GM12872 (cell line): ENCODE results near the gene ZNF189.

Experiments used
- TF ChIP-seq, protein P1 (sequence below): IDR thresholded peaks from 3 replicates; pipeline ENCODE4 v1.5.1; 2011; ENCODE audit warnings: low read depth, mild to moderate bottlenecking, low read length, moderate library complexity; ENCODE audit not compliant: insufficient read depth

The ZNF189 gene

DNA sequence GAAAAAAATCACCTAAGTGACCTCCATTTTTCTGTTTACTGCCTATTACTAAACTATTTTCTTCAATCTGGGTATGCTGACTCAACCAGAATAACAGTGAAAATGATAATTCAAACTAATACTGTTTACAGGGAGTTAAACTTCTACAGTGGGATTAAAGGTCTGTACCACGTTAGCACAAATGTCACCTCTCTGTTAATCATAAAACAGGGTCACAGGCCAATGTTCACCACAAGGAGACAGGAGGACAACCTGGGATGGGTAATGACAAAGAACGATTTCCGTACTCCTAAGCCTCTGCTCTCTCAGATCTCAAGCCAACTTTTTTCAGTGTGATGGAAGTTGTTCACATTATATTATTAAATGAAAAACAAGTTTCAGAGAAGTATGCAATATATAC lies 34.6 kb downstream of the ZNF189 start:
- TF ChIP-seq, protein P1, sequence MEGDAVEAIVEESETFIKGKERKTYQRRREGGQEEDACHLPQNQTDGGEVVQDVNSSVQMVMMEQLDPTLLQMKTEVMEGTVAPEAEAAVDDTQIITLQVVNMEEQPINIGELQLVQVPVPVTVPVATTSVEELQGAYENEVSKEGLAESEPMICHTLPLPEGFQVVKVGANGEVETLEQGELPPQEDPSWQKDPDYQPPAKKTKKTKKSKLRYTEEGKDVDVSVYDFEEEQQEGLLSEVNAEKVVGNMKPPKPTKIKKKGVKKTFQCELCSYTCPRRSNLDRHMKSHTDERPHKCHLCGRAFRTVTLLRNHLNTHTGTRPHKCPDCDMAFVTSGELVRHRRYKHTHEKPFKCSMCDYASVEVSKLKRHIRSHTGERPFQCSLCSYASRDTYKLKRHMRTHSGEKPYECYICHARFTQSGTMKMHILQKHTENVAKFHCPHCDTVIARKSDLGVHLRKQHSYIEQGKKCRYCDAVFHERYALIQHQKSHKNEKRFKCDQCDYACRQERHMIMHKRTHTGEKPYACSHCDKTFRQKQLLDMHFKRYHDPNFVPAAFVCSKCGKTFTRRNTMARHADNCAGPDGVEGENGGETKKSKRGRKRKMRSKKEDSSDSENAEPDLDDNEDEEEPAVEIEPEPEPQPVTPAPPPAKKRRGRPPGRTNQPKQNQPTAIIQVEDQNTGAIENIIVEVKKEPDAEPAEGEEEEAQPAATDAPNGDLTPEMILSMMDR = no peak

DNA sequence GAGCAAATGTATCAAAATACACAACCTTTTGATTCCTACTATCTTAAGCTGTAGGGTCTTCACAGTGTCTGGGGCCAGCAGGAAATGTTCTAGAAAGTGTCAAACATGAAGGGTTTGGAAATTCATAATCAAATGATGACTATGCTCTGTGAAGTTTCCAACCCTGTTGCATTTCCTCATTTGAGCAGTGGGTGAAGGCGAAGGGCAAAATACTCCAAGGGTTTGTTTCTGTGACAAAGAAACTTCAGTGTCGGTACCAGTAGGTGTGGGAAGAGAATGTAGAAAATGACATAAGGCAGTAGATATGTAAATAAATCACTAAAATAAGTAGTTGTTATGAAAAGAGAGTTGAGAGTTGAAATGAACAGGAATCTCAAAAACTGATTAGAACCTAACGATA lies 36.3 kb downstream of the ZNF189 start:
- TF ChIP-seq, protein P1 = no peak

DNA sequence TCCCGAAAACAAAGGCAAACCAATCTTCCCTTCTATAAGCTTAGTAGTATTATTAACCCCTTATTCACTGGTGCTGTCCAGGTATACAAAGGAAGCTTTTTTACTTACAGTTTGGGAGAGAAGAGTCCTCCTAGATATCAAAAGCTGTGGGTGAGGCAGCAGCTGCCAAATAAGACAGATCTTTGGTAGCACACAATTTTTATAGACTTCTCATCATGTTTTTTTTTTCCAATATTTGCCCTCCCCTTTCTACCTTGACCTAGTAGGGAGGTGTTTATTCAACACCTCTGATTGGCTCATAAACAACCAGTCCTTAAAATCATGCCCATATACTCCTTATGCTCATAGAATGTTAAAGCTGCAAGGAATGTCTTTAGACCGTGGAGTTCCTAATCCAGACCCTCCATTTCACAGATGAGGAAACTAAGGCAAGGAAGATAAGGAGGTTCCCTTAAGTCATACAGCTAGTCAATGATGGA lies 37.0 kb downstream of the ZNF189 start, which contains the start of gene ALDOB:
Gene ALDOB (minus strand): TSS at position 174 of the 479 bp plus-strand sequence. CDS start 4,887 bp downstream, outside the sequence.
- TF ChIP-seq, protein P1 = no peak

DNA sequence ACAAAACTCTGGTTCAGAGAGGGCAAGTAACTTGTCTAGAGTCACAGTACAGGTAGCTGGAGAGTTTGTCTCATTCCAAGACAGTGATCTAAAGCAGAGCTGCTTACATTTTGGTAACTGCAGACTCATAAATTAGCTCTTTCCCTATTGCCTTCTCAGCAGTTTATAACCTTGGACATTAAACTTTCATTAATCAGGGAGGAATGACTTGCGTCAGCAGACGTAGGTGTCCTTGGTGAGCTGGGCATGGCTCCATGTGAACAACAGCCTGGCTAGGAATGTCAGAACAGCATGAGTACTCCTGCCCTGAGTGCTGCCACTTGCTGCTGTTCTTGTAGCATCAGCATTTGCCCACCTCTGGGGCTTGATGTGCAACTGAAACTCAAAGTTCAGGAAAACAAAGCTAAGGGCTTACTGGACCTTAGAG lies 39.2 kb downstream of the ZNF189 start:
- TF ChIP-seq, protein P1 = no peak

DNA sequence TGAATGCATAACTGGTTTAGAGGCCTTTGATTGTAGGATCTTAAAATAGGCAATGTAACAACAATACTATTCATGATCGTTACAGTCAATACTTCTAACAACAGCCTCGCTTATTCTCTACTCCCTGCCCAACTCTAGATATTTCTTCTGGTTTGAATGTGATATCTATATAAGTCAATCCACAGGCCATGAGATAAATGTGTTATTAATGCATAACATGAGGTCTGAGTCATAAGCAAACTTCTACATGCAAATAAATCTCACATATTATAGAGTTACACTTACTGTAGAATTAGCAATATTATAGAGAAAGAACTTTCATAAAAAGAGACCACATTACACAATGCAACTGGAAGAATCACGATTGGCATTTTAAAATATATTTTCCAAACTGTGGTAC lies 39.9 kb downstream of the ZNF189 start:
- TF ChIP-seq, protein P1 = no peak

DNA sequence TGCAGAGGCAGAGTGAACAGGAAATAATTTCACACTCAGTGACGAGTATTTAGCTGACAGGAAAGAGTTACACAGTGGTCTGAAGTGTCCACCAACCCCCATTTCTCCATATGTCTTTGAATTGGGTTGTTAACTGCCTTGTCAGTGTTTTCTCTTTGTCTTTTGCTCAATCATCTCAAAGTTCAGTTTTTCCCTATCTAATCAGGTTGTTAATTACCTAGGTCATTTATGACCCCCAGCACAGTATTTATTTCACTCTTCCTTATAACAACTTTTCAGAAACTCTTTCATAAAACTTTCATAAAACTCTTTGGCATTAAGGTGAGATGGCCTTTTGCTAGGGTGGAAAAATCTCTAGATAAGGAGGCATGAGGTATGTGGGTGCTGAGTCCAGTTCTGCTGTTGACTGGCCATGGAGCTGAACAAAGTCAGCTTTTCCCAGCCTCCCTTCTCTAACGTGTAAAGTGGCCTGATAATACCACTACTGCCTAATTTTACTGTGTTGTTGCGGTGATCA lies 42.1 kb downstream of the ZNF189 start:
- TF ChIP-seq, protein P1 = no peak

DNA sequence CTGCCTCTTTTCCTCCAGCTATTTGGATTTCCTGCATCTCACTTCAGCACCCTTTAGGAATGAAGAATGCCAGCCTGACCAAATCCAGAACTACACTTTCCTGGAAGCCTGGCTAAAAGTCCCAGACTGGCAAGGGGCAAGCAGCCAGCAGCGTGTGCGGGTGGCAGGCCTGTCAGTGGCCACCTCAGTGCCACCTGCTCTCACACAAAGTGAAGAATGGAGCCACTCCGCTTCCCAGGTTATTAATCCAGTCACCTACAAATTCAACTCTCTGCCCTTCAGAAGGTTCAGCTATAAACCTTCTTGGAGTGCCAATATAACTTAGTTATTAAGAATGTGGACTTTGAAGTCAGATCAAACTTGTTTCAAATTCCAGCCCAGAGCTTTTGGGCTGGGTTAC lies 43.7 kb downstream of the ZNF189 start:
- TF ChIP-seq, protein P1 = no peak
